Esophagus mucosa (tissue), 1 donor: Measurements from ENCODE around the gene TPRG1L. TPM values are rescaled to one million over a fixed set of nuclear protein-coding genes. Genes with fewer than 3 reads are reported as not detected.
"Not testable (repeated sequence)": the region's sequence is repeated elsewhere in the genome, so short reads cannot be mapped to it uniquely, and the experiment has no call there.

Source experiments
- ATAC-seq: fragments of 200-7000 bp; cut with Tn5 transposase; one replicate; pipeline ENCODE4 v1.9.1; 2020
- total RNA-seq: library from RNA; stranded (reverse); gene quantifications from one replicate; pipeline ENCODE4 v1.2.4, GENCODE V29; 2023
- donor health status: DM: yes; HTN: yes; CAD: no.

TPRG1L gene
- 40.3 TPM for total RNA-seq

GRCh38 chr1:3624200-3625136 is at the start of gene TPRG1L:
TSS of gene TPRG1L (plus strand) at chr1:3625015. CDS start at chr1:3625073, 58 bp downstream.
- ATAC-seq: peak; percentile 96

- not testable (repeated sequence) for ATAC-seq
Measured at GRCh38 chr1:3575515-3575914, 49.3 kb upstream of the TPRG1L start.

GRCh38 chr1:3575993-3576392 is 48.8 kb upstream of the TPRG1L start:
- ATAC-seq: no peak

GRCh38 chr1:3577300-3577699 is 47.5 kb upstream of the TPRG1L start:
- no peak for ATAC-seq

DNA sequence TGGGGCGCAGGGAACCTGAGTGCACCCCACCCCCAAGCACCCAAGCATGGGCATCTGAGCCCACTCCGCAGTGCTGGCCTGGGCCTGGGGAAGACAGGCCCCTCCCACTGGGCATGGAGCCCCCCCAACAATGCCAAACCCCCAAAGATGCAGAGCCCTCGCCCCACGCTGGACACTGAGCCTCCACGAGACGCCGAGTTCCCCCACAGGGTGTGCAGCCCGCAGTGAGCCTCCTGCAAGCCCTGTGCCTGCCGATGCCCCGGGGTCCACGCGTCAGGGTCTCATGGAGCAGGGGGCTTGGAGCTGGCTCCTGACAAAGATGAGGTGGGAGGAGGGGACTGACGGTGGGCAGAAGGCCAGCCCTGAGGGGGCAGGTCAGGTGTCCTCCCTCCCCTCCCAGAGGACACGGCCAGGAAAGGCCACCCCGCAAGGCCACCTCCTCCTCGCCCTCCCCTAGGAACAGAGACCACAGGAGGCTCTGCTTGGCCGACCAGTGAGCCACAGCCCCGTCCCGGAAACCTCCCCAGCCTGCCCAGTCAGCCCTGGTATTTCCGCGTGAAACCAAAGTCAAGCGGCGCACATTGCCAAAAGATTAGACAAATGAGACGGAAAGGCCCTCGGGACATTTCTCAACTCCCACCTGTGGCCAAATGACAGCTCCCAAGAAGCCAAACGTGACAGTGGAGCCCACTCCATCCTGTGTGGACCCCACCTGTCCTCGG is 46.9 kb upstream of the TPRG1L start:
- ATAC-seq: peak; percentile 47

DNA sequence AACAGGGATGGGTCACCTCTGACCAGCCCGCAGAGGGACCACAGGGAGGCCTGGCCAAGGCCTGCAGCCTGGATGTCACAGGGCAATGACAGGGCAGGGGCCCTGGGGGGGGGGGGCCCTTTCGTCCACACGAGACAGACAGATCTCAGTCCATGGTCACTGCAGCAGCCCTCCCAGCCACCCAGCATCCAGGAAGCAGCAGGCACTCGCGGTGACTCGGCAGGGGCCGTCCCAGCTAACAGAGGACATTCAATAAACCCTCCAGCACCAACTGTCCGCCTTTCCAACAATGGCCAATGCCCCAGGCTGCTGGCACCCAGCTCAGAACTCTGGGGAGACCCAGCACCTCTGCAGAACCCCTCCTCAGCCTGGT is 46.4 kb upstream of the TPRG1L start:
- ATAC-seq: peak; percentile 4

DNA sequence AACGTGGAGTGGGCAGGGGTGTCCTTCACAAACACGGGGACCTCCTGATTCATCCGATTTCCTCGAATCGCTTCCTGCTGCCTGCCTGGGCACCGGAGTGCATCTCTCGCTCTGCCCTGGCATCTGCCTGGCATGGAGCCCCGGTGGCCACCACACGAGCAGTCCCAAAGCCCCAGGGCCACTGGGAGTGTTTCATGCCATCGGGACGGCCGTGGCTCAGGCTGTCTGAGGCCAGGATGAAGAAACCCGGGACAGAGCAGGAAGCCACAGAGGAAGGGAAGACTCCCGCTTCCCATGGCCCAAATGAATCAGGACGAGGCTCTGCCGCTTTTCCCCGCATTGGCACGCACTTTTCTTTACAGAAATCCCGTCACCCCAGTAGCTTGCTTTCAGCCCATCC is 45.9 kb upstream of the TPRG1L start:
- no peak for ATAC-seq

DNA sequence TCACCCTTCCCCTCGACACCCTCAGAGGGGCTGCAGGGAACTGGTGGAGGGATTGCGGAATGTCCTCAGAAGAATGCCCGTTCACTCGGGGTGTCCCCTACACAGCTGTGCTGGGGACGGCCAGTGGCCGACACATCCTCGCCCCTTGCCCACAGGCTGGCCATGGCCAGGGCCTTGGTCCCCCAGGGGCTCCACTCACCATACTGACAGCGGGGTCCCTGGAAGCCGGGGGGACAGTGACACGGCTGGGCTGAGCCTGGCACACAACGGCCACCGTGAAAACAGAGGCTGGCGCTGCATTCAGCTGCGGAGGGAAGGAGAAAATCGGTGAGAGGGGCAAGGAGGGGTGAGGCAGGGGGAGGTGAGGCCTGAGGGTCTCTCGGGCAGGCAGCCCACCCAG is 45.2 kb upstream of the TPRG1L start:
- no peak for ATAC-seq

GRCh38 chr1:3580231-3580630 is 44.6 kb upstream of the TPRG1L start:
- ATAC-seq: no peak

DNA sequence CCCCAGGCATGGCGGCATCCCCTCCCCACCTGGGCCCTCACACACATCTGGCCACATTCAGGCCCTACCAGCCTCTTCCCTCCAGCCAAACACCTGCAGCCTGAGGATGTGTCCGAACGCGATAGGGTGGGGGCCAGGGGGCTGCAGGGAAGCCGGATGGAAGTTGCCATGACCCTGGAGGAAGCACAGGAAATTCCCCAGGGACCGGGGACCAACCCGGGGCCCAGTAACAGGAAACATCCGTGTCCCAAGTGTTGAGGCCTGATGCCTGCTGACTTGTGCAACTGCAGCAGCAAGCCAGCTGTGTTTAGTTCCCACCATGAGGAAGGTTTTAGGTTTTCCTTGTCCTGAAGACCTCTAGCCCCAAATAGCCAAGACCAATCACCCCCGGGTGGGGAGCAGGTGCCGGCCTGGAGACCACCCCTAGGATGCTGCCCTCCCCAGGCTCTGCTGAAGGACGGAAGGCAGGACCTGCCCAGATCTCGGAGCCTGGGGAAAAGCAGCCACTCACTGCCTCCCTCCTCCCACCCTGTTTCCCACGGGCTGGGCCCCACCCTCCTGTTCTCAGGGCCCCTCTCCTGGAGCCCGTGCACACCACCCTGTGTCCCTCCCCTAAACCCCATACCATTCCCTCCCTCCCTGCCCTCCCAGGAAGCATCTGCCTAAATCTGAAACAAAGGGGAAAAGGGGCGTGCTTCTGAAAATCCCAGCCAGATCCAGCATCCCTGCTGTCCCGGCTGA is 43.3 kb upstream of the TPRG1L start:
- ATAC-seq: no peak

GRCh38 chr1:3583751-3584150 is 41.1 kb upstream of the TPRG1L start:
- ATAC-seq: not testable (repeated sequence)

DNA sequence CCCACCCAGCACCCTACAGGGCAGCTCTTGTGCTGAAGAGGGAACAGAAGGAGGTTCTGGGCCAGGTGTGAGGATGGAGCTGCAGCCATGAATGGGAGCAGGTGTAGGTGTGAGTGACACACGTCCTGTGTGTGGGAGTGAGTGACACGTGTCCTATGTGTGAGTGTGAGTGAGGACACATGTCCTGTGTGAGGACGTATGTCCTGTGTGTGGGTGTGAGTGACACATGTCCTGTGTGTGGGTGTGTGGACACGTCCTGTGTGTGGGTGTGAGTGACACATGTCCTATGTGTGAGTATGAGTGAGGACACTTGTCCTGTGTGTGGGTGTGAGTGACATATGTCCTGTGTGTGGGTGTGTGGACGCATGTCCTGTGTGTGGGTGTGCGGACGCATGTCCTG is 39.9 kb upstream of the TPRG1L start:
- no peak for ATAC-seq

GRCh38 chr1:3585353-3585868 is 39.4 kb upstream of the TPRG1L start:
- not testable (repeated sequence) for ATAC-seq

- ATAC-seq: no peak
Measured at GRCh38 chr1:3585940-3586568, 38.8 kb upstream of the TPRG1L start.

DNA sequence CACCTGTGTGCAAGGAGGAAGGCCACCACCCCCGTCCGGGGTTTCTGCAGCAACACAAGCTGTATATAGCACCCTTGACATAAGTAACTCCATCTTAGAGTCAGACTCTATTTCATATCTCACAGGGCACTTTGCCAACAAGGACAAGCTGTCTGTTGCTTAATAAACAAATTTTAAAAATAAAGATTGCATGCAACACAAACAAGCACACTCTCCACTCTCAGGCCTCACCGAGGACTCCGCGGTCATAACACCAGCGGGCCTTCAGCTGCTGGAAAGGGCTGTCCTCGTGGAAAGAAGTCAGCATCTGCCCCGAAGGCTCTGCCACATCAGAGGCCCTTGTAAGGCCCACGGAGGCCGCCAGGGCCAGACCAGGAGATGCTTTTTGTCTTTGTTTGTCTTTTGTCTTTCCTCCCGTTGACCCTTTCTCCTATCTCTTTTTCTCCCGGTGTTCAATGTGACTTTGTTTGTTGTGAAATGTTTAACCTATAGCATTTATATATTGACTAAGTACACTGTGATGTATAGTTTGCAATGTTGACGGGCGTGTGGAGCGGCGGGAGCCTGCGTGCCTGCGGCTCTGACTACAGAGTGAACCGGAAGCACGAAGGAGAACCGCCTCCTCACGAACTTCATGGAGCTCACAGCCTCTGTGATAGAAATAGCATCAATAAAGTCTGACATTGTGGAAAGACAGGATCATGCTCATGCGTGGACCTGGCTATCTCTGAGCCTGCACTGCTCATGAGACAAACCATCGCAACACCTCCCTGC is 37.6 kb upstream of the TPRG1L start:
- no peak for ATAC-seq

DNA sequence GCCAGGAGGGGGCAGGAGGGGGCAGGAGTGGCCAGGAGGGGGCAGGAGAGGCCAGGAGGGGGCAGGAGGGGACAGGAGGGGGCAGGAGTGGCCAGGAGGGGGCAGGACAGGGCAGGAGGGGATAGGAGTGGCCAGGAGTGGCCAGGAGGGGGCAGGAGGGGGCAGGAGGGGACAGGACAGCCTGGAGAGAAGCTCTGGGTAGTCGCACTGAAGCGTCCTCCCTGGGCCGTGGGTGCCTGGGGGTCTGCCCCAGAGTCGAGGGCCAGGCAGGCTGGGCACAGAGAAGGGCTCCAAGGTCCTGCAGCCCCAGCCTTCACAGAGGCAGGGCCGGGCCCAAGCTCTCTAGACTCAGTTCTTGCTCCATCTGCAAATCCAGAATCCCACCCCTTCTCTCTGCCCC is 36.4 kb upstream of the TPRG1L start:
- ATAC-seq: no peak

DNA sequence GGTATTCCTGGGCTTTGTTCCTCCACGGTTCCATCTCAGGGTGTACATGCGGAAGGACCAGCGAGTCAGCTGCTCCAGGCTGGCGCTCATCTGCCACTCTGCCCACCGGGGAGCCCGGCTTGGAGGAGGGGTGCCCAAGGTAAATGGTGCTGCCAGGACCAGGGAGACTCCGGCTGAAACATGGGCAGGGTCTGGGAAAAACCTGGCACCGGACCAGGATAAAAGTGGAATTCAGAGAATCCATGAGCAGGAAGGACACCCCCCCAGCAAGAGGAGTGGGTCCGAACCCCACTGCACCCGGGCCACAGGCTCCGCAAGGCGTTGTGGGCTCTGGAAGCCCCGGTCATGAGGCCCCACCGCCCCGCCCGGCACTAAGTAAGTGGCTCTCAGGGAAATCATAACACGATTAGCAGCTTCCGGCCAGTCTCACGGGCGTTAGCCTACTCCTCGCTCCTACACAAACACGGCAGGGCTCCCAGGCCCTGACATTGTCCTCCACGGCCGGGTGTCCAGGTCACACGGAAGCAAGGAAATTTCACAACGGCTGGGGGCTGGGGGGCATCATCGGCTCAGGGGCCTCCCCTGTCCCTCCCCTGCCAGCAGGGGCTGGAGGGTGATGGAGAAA is 34.6 kb upstream of the TPRG1L start:
- ATAC-seq: no peak

GRCh38 chr1:3590951-3591865 is 33.6 kb upstream of the TPRG1L start:
- ATAC-seq: no peak

DNA sequence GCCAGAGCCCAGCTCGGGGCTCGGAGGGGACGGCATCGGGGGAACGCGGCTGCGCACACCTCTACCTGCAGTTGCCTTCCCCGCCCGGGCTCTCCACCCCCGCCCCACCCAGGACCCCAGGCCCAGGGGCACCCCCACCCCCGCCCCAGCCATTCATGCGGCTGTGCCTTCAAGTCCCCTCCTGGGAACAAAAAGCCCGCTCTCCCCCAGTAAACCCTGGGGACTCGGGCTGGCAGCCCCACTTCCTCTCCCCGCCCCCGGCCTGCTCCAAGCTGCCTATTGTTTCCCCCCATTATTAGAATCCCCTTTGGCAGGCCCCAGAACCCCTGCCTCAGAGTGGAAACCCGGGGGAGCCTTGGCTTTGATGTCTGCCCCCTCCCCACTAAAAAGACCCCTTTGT is 31.5 kb upstream of the TPRG1L start:
- no peak for ATAC-seq

DNA sequence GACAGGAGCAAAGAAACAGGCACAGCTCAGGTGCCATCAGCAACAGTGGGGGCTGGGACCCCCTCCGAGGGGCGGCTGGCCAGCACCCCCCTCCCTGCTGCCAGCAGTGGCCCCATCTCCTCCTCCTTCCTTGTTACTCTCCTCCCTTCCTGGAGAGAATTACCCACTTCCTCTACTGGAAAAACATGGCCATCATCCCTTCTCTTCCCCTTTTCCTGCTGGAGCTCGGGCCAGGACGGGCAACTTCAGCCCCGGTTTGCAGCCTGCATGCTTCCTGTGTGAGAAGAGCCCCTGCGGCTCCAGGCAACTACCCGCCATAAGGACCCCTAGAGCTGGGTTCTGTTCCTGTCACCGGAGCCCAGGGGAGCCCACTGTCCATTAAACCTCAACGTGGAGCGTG is 31.1 kb upstream of the TPRG1L start:
- ATAC-seq: no peak
